Stimulated activated CD8-positive, alpha-beta memory T cell treated with anti-CD3 and anti-CD28 coated beads, Interleukin-4, amount 100 ng/mL, for 4 hours (primary cell): Measurements from ENCODE around the gene DAAM1.

Experiments
- DNase-seq, 2 donors: peaks; one replicate each; pipeline ENCODE4 v3.0.0-alpha.2; 2020; ENCODE audit warnings: low read depth in 2 of 2, low spot score in 1 of 2

DAAM1 gene

DNA sequence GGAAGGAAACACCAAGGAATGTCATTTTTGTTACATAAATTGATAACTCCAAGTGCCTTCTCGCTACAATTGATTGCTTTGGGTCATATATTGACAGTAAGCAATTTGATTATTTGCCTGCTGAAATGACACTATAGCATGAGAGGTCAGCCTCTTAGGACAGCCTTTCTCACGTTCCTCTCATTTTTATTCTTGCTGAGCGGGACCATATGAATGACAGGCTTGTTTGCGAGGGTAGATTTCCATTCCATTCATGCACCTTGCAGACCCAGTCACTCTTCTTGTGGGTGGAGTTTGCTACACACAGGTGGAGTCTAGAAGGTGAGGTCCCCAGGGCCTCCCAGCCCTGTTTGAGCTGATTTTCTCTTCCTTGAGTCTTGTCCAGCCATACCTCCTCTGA, 27.3 kb downstream of the DAAM1 start:
- no peak for DNase-seq

DNA sequence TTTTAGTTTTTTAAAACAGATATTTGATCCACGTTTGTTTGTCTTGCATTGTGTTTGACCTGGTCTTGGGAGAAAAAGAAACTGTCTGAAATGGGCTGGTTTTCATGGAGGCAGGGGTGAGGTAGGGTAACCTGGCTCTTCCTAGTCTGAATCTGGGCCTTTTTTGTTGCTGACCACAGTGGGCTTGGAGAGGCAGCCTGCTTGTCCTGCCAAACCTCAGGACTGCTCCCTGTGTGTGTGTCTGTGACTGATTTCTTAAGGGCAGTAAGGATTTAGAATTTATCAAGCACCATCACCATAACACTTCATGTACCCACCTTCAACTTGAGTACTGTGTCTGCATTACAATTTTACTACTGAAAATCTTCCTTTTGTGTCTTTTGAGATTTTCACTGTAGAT, 28.5 kb downstream of the DAAM1 start:
- no peak for DNase-seq

DNA sequence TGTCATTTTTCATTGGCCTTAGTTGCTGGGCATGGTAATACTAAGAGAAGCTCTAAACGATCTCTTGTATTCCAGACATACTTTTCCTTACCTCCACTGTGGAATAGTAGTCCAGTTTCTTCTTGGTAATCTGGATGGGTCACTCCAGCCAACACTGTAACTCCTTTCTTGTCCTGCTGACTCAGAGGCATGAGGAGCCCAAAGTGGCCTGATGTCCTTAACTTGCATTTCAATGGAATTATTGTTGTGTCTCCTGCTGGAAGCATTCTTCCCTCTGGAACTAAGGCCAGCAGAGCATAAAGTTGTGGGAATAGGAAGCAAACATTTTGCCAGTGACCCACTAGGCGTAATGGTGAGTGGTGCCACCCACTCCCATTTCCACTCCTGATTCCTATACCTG, 33.1 kb downstream of the DAAM1 start:
- no peak for DNase-seq

DNA sequence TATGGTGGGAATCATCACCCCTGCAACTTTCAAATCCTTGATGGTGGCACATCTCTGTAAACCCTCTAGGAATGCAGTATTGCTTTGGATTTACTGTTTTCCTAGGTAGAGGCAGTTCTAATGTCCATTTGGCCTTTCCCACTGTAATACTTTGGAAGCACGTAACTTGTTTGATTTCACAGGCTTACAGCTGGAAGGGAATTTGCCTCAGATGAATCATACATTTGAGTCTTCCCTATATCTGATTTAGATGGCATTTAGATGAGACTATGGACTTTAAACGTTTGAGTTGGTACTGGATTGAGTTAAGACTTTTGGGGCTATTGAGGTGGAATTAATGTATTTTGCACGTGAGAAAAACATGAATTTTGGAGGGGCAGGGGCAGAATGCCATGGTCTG, 35.9 kb downstream of the DAAM1 start:
- no peak for DNase-seq

DNA sequence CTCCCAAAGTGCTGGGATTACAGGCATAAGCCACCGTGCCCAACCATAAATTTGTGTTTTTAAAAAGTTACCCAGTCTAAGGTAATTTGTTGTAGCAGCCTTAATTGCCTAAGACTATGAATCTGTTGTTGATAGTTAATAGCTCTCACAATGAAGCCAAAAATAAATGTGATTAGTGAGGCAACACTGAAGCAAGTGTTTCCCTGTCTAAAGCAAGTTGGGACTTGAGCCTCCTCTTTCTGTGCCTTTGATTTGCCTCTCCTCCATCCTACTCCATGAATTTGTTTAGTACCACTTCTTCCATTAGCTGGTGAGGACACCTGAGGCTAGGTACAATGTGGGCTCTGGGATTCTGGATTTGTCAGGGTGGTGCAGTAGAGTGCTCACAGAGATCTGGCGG, 36.8 kb downstream of the DAAM1 start:
- DNase-seq: no peak

DNA sequence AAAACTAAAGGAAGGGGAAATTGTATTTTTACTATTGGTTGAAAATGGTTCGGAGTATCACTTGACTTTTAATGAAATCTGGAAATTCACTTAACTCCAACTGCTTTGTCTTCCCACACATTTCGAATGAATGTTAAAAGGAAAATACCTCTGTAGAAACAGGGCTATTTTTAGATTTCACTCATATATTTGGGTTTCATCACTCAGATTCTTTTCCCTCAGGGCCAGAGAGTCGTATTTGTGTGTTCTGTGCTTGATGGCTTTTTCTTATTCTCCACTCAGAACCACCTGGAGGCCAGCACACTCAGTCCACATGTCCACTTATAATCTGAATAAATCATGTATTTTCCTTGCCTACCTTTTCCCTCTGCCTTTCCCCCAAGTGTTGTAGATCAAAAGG, 40.0 kb downstream of the DAAM1 start:
- no peak for DNase-seq

DNA sequence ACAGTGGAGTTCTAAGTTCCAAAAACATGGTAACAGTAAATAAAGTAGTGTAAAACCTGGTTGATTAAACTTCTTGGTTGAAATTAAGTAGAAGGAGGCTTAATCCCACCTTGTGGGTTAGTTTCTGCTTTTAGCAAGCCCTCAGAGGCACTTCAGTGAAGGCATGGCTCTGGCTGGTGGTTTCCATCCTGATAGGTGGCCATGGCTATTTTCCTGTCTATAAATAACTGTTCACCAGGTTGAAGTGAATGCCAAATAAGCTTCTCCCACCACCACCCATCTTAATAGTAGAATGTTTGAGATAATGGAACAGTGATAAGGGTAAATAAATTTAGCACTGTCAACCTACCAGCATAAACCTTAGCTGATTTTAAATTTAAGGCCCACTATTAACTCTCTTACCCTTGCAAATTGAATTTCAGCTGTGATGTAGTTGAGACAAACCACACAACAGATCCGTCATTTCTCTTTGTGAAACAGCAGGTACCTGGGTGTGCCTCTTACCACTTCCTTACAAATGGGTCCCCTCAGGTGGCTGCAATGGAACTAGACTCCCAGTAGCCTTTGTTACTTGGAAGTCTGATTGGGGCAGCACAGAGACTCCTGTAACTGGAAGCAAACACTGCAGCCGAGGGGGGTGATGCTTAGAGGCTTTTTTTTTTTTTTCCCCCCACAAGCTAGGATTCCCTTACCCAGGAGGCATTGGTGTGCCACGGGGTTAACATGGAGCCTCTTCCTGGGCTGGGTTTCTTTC, 41.4 kb downstream of the DAAM1 start:
- no peak for DNase-seq

DNA sequence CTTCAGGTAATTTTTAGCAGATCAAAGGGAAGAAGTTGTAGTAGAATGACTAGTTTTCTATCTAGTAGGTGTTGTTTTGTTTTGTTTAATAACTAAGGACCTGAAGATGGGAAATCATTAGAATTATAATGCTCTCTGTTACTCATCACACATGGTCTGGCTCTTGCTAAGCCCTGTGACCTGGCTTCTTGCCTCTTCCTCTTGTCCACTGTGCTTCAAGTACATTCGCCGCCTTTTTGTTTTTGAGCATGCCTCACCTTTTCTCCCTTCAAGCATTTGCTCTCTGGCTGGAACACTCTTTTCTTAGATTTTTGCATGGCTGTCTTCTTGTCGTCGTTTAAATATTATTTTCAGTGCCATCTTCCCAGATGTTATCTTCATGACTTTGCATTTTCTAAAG, 47.7 kb downstream of the DAAM1 start:
- no peak for DNase-seq

DNA sequence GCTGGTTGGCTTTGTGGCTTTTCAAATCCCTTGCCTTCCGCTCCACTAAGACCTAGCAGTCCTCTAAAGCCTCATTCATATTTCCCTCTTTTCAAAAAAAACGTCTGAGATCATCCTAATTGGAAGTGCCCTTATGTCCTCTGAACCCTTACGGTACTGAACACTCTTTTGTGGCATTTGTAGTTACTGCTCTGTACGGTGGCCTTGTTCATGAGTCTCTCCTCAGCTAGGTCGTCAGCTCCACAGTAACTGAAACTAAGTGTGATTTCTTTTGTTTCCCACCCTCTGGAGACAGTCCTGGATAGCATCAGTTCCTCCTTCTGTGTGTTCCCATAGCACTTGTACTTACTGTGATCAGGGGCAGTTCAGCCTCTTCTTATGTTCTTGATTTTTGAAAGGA, 49.7 kb downstream of the DAAM1 start:
- DNase-seq: no peak

DNA sequence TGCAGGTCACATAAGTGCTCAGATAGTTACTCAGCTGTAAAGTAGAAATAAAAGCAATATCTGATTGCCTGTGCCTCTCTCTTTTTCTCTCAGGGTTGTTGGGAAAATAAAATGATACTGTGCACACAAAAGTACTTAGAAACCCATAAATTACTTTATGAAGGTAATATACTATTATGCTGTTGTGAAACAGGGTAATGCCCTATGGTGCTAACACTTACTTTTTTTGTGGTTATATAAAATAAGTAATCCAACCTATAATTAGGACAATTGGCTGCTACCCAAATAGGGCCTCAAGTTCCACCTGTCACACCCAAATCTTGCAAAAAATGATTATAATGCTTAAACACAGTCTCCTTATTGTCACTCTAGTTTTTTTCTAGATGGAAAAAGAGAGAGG, 50.6 kb downstream of the DAAM1 start:
- DNase-seq: no peak

DNA sequence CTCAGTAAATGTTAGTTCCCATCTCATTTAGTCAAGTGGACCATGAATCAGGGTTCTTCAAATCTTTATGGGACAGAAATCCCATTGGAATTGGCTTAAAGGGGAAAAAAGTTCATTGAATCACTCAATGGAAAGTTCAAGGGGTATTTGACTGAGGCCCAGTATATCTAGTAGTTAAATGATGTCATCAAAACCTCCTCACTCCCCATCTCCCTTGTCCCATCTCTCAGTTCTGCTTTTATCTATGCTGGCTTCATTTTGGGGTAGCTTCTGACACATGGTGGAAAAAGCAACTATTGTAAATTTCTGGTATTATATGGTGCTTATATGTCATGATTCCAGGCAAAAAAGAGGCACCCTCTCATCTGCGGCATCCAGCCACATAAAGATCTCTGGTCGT, 51.9 kb downstream of the DAAM1 start:
- no peak for DNase-seq

DNA sequence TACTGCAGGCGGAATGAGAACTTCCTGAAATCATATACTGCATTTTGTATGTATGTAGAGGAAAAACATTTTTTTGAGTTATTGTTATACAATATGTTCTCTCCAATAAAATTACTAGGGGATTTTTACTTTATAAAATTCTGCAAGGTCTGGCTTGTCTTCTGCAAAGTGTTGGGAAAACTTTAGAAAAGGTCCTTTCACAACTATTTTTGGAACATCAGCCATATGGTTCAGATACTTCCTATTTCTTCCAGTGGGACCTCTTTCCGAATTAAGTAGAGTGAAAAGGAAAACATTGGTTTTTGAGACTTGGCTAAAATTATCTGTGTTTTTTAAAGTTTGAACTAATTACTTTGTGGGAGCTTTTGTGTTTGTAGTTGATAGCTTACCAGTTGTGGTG, 52.7 kb downstream of the DAAM1 start:
- no peak for DNase-seq

DNA sequence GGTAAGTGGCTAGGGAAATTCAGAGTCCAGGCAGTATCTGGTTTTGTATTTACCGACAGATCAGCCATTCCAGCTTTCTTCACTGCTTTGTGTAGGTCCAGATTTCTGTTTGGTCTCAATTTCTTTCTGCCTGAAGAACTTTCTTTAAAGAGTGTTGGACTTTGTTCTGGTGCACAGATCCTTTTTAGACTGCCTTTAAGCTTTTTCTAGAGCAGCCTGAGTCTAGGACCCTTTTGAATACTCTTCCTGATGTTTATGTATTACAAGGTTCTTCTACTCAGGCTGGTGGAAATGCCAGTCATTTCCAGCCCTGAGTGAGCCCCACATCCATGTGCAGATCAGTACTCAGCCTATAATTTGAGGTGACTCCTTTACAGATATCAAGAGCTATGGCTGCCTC, 54.7 kb downstream of the DAAM1 start:
- DNase-seq: no peak

DNA sequence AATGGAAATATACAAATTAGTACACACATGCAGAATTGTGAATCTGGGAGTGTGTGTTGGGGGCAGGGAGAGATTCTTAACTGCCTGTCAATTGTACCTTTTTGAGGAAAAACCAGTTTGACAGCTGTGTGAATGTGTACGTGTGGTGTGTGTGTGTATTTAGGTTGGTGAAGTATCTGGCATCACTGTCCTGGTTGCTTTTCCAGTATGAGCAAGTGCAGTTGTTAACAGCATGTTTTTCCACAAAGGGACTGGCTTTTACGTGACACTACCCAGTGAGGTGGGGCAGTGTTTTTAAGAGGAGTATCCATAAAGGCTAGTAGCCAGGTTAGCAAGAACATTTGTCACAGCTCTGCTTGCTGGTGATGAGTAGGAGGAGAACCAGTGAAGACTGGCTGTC, 56.1 kb downstream of the DAAM1 start:
- no peak for DNase-seq

DNA sequence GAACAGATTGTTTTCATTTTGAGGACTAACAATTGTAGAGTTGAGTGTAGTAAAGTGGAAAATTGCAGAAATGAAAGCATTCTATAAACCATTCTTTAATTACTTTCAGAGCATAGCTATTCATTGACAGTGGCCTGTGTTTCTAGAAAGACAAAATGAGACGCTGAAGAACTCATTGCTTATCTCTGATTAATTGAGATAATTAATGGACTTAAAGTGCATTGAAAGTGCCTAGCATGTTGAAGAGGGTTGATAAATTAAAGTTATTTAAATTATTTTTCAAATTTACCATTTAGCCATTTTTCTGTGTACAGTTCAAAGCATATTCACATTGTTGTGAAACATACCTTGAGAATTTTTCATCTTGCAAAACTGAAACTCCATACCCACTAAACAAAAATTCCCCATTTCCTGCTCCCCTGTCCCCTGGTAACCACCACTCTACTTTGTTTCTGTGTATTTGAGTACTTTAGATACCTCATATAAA, 57.4 kb downstream of the DAAM1 start:
- DNase-seq: no peak

DNA sequence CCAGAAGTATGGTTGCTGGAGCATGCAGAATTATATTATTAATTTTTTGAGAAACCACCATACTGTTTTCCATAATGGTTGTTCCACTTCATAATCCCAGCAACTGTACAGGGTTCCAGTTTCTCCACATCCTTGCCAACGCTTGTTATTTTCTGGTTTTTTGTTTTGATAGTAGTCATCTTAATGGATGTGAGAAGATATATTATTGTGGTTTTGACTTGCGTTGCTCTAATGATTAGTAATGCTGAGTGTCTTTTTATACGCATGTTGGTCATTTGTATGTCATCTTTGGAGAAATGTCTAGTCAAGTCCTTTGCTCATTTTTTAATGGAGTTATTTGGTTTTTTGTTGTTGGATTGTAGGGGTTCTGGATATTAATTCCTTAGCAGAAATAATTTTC, 58.1 kb downstream of the DAAM1 start:
- no peak for DNase-seq

DNA sequence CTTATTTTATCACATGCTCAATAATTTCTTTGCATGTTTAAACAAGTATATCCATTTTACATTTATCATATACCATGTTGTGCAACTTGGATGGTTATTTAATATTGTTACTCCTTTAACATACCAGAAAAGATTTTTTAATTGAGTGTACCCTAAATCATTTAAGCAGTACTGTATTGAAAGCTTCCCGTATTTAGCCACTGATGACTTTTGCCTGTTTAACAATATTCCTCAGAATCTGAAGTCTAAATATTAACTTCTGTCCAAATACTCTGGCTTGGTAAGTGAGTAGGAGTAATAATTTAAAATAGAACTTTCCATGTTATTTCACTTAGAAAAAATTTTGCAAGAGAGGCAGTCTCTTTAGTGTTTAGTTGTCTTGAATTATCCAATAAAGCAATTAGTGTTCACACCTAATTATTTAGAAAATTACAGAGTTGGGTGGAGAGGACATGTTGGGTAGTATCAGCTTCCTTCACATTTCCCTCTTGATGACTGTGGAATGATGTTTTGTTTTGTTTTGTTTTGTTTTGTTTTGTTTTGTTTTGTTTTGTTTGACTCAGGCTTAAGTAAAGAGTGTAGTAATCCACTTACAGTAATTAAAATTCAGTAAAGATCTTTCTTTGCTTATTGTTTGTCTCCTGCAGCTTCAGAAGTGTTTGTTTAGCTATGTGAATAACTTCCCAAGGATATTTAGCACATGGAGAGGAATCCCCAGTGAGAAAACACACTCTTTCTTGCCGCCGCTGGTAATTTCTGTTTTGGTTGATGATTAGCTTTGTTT, 59.5 kb downstream of the DAAM1 start:
- no peak for DNase-seq

DNA sequence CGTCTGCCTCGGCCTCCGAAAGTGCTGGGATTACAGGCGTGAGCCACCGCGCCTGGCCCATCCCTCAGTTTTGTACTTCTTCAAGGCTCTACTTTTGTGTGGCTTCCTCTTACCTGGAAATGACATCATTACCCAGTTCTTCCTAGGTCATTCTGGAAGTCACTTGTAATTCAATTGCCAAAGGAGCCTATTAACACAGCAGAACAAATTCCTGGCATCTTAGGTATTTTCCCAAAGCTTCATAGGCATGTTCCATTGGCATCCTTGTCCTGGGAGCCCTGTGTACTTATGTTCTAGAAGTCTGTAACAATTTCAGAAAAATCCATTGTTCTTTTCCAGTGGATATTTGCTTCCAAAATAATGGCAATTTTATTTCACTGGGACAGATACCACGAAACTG, 60.6 kb downstream of the DAAM1 start:
- no peak for DNase-seq

DNA sequence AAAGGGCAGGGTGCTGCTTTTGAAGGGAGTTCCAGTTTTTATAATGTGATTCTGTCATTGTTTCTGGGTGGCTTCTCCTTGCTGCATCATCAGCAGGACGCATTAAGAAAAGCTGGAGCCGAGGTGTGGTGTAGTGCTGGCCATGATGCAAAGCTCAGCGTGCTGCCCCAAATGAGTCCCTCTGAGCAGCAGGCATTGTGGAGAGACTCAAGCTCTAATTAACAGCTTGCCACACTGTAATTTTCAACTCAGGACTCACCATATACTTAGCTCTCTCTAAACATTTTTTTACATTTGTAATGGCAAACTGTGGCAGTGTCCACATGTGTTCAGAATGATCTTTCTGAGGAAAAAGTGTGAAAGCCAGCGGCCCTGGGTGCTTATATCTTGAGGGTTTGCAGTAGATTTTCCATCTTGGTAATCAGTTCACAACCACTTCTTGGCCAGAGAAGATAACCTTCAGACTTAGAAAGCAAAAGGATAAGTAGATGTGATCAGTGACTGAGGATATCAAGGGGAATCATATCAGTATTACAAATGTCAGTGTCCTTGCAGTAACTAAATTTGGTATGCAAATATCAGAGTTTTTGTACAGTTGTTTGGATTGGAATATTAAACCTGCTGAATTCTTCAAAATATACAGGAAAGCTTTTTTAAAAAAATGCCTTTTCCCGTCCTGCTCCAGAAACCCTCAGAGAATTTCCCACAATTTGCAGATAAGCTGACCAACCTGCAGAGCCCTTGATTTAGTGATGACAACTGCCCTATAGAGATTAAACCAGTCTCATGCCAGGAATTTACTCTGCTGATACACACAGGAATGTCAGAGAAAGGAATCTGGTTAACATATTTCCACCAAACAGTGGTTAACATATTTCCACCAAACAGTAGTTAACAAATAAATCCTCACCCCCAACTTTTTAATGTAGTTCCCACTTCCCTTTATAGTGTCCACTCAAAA, 63.6 kb downstream of the DAAM1 start:
- DNase-seq: no peak

DNA sequence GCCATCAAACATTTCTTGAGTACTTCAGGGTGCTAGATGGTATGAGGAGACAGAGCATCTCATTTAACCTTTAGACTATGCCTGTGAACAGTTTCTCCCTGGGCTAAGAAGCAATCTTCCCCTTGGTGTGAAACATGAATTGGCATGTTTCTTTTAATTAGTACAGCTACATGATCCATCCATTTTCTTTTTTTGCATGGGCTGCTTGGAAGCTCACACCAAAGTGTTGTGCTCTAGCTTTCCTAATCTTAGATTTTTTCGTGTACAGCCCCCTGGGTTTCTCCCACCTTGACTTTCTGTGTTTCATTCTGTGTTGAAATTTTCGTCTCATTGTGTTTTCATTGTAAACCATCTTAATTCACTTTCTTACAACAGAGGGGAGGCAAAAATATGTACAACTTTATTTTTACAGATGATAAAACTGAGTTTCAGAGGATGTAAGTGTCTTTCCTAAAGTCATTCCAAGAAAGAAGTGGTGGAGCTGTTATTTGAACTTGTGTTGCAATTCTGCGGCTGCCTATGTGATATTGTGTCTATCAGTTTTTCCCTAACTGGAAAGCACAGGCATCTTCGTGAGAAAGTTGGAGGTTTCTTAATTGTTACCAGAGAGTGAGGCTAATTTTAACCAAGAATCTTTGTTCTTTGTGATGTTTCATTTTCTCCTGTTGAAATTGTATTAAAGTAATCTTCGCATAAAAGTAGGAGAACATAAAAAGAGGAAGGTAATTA, 64.5 kb downstream of the DAAM1 start:
- DNase-seq: no peak

DNA sequence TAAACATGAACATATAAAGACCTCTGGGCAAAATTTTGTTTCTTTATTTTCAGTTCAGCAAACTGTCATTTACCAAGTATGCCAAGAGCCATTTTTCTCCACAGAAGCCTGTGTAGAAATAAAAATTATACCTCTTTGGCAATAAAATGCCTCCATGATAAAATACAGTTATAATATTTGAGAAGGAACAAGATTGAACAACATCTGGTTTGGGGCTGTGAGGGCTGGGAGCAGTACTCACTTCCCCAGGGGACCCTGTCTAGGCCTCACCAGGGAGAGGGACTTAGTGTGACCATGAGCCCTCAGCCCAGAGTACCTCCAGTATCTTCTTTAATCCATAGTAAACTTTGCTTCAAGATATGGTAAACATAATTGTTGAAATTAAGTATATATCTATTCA, 65.1 kb downstream of the DAAM1 start:
- DNase-seq: no peak
